Ammon's horn (tissue), 1 donor: ENCODE measurements around the gene RNLS.

Source experiments
- DNase-seq: peaks from one replicate; pipeline ENCODE4 v3.0.0-alpha.2; 2016; ENCODE audit warnings: low spot score

Gene RNLS

DNA sequence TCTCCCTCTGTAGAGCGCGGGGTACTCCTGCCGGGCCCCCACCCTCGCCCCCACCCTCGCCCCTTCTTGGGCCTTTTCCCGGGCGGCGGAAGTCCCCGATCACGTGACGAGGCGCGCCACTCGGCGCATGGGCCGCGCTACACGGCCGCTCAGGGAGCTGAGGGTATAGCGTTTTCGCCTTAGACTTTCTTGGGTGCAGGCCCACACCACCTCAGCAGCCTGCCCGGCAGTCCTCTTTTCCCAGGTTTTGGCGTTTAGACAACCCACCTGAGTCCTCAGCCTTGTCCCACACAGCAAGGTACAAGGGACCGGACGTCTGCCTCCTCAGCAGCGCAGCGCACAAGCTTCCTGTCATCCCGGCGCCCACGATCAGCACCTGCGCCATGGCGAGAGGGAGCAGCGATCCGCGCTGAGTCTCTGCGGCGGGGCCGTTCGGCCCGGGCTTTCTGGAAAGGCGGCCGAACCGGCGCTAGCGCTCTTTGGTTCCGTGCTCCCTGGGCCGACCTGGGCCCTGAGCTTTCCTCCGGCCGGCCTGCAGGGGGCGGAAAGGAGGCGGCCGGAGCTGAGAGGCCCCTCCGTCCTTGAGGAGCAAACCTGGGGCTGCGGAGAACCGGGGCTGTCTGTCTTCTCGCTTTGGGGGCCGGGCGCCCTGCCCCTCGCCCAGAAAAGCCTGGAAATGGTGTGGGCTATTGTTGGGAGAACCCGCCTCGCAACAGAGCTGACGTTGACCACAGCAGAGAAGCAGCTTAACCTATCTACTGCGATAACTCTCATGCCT lies at the start of gene RNLS:
Gene RNLS, minus strand, starts transcription at position 513 of the 778 bp plus-strand sequence.
- DNase-seq = peak; percentile 80

DNA sequence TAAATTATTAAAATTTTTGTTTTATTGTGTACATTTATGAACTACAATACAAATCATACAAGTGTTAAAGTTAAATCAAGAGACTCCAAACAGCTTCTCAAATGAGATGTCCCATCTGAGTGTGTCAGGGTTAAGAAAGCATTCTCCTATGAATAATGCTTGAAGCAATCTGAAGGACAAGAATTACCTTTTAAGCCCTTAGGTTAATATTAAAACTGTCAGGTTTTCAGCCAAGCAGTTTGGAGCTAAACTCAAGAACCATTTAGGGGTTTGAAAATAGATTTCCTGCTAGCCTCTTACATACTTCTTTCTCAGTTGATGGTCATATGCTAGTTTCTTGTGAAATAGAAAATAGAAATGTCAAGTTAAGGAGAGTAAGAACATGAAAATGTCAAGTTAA lies 41.7 kb upstream of the RNLS start:
- DNase-seq = no peak

DNA sequence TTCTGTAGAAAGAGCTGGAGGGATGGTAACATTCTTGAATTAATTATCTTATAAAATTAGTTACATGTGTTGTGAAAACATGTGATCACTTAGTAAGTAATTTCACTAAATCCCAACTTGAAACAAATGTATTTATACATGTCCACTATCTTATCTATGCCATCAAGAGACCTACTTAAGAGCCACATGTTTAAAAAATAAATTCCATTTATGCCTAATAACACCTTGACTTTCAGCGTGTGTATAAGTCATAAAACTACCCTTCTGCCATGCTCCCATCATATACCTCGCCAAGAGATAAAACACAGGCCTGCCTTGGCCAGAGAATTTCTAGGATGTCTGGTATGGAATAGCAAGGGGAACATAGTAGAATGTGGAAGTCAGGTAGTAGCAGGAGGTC lies 40.7 kb upstream of the RNLS start:
- DNase-seq = no peak

DNA sequence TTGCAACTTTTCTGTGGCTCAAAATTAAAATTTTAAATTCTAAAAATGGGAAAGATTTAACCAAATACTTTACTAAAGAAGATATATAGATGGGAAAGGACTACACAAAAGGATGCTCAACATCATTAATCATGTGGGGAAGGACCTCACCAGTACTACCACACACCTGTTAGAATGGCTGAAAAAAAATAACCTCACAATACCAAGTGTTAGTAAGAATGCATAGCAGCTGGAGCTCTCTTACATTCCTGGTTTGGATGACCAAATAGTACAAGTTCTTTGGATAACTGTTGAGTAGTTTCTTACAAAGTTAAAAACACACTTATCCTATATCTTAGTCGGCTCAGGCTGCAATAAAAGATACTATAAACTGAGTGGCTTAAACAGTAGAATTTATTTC lies 37.3 kb upstream of the RNLS start:
- DNase-seq = no peak

DNA sequence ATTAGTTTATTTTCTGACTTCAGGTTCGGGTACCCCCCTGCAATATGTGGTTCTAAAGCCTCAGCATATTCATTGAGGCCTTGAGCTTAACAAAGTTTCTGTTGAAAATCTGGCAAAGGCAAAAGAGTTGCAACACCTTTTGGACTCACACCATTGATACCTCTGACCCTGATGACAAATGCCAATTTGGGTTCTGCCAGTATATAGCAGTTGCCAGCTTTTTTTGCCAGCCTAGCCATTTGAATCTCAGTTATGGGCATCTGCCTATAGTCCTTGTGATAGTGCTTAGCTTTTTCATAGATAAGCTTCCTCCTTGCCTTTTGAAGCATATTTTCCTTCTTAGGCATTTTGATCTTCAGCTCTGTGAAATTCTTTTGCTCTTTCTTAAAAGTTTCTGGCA lies 35.4 kb upstream of the RNLS start:
- DNase-seq = no peak

DNA sequence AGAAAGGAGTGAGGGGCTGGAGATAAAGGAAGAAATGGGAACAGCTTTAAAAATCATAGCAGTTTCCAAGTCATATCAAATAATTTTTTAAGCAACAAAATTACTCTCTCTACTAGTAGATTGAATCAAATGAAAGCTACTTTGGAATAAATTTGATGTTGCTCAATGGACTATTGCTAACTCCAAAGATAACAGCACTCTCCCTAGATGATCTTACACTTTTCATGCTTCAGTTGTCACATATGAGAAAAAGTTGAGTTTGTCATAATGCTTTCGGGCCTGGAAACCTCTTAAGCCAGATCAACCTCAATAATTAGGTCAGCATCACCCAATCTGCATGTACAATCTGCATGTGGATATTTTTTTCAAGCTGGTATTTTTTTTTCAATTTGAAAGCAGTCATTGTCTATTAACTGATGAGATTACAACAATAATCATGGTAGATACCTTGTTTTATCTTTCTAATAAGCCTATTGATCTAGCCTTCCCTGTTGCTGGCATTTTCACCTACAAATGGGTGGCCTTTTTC lies 34.7 kb upstream of the RNLS start:
- no peak for DNase-seq

DNA sequence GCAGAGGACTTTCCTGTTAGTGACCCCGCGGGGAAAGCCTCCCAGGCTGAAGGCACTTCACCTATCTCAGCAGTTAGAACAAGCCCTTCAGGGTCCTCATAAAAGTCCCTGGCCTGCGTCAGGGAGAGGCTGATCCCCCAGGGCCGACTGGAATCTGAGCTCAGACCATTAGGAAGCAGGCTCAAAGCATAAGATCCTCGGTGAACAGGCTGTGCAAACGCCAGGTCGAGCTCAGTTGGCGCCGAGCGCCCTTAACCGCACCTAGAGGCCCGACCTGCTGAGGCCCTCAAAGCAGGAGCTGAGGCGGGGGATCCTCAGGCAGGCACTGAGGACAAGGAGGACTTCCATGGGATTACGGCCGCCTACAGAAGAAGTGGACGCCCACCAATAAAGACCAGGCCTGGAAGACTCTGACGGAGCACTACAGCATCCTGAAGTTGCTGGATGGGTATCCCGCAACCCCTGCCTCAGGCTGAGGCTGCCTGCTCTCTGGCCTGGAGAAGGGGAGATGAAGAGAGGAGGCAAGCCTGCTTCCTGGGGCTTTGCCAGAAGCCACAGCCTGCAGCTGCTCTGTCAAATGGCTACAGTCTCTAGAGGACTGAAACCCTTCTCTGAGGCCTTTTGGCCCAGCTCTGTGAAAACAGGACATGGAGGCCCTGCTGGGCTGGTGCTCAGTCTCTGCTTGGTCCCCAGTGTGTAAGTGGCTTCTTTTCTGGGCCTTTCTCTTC lies 33.3 kb upstream of the RNLS start:
- peak; percentile 7 for DNase-seq

DNA sequence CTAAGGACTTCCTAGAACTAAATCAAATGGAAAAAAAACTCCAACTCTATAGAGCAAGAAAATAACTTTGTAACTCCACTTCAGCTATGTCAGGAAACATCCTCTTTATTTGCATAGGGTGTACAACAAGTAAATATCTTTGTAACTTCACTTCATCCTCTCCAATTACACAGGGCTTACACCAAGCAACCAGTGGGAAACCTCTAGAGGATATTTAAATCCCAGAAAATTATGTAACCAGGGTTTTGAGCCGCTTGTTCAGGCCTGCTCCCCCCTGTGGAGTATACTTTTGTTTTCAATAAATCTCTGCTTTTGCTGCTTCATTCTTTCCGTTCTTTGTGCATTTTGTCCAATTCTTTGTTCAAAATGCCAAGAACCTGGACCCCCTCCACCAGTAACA lies 25.7 kb upstream of the RNLS start:
- DNase-seq = no peak

DNA sequence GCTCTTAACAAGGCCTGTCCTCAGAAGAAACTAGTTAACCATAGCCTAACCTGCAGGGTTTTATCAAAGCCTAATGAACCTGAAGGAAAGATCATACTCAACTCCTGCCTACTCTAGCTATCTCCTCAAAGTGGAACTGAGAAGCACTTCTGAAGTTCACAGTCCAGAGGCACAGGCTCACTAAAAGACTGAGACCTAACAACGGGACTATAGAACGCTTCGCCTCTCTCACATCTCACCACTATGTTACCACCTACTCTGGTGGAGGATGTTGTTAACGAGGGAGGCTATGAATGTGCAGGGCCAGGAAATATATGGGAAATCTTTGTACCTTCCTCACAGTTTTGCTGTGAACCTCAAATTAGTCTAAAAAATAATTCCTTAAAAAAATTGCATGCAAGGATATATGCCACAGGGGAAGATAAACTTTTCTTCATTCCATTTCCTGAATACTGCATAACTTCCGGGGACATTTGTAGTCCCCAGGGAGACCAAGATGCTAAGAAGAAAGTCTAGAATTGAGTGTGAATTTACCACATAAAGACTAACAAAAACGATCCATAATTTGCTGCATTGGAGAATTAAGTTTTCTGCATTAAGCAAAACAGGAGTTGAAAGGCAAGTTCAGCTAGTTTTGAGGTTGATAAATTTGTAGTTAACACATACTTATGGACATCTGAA lies 25.1 kb upstream of the RNLS start:
- DNase-seq = no peak

DNA sequence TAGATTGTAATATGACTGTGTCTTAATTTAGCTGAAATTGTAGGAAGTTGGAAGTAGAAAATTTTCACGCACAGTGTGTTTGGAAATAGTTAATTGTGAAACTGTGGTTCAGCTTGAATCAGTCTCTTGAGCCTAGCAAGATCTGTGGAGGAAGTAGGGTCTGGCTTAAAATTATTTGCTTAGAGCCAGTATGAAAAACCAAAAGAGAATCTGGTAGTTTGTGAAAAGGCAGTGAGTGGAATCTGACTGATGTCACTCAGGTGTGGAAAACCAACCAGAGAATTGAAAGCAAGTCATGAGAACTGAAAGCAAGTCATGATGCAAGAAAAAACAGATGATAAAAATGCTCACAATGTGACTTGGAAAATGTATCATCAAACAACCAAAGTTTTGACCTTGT lies 14.9 kb upstream of the RNLS start:
- no peak for DNase-seq

DNA sequence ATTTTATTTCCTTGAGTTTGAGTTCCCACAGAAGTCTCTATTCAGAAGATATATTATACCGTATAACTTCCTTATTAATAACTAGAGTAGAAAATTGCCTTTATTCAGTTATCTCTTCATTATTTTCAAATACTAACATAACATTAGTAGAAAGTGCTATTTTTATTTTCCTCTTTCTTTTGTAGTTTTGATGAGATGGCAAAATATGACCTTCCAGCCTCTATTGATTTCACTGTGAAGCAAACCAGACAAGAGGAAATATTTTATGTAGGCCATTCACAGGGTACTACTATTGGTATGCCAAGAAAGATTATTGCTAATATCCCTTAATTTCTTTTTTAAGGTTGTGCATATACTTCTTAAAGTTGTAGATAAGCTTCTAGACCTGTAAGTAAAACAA lies 11.4 kb upstream of the RNLS start:
- DNase-seq = no peak

DNA sequence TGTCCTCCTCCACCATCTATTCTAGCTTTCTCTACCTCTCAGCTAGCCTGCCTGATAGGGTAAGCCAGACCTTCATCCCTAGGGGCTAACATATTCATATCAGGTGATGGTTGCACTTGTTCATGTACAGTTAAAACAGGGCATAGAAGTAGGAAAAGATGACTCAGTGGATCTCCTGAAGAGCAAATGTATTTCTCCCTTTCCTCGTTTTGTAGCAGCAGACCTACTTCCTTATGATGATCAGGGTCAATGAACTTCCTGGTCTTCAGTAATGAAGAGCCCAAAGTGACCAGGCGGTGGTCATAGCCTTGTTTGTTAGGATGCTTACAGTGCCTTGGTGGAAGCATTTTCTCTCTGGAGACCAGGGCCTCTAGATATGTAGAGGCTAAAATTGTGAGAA lies 9.8 kb upstream of the RNLS start:
- DNase-seq = no peak

DNA sequence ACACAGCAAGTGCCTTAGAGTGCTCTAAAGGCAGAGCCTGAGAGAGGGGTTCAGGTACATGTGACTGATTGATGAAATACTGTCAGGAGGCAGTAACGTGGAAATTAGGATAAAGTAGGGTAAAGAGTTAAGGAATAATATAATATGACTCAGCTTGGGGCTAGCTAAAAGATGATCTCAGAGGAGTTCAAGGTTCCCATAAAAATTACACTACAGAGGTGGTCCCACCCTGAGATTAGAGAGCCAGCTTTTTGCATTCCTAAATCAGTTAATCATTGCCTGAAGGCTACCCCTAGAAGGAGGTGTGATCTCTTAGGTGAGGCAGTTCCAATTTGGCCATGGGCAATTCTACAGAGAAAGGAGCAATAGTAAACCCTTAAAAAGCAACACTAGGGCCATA lies 9.3 kb upstream of the RNLS start:
- no peak for DNase-seq

DNA sequence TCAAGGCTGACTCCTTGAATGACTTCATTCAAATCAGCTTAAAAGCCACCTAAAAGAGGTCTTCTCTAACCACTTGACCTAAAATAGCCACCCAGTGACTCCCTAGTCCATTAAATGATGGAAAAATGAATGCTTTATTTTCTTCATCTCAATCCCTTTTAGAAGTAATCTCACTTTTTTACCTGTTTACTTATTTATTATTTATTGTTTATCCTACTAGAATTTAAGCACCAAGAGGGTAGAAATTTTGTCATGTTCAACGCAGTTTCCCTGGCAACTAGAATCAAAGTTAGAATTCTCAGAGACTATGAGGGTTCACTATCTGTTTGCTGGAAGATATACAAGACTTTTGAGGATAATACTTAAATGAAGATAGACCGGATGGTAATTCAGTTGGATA lies 3.3 kb upstream of the RNLS start, which contains the start of gene LIPJ:
Gene LIPJ, plus strand, starts transcription at position 301 of the 400 bp plus-strand sequence. CDS start 3,926 bp downstream, outside the sequence.
- no peak for DNase-seq

DNA sequence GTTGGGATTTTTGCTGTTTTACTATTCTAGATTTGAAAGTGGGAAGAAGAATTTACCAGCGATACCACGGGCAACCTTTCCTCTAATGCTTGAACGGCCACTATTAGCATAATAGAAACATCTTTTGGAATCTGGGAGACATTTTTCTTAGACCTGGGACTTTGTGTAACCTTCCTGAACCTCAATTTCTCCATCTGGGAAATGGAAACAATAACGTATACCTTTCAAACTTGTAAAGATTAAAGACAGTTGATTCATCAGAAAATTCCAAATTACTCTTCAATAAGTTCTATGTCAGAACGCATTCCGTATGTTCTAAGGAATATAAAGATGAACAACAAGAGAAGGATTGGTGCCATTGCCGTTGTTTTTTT lies 453 bp upstream of the RNLS start:
- no peak for DNase-seq

DNA sequence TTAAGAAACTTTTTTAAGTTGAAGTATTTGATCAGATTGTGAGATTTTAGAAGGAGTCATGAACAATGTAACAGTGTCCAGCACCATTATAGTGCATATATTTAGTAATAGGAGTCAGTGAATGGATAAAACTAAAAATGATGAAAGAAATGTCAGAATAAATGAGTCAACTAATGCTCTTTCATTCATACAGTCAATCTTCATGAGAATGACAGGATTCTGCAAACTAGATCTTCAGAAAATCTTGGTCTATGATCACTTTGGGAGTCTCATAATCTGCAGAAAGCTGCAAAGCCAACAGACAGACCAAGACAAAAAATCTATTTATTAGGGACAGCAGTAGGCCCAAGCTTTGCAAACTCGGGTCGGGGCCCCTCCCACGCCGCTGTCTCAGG lies 710 bp downstream of the RNLS start:
- DNase-seq = no peak

DNA sequence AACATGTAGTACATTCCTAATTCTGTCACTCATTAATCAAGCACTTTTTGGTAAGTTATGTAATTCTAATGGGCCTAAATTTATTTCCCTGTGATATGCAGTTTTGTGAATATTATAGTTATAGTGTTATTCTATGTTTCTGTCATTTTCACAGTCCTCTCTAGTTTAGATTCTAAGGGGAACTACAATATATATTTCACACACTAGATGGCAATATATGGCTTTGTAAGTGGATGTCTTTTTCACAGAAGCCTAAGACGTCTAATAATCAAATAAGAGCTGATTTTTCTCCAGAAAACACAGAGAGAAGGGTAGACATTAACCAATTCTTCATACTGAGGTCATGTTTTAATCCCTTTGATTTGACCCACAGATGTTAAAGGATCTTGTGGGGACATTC lies 18.0 kb downstream of the RNLS start:
- DNase-seq = no peak

DNA sequence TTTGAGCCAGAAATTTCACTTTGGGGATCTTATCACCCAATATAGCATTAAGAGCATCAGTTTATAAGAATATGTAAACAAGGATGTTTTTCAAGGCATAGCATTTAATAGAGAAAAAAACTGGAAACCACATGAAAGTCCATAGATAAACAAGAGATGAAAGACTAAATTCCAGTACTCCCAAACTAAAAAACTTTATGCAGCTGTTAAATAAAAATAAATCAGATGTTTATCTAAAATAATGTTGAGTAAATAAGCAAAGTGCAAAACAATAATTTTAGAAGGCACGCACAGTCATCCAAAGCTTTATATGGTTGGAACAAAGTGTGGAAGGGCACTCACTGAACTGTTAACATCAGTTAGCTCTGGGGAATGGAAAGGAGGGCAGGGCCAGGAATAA lies 21.0 kb downstream of the RNLS start:
- no peak for DNase-seq

DNA sequence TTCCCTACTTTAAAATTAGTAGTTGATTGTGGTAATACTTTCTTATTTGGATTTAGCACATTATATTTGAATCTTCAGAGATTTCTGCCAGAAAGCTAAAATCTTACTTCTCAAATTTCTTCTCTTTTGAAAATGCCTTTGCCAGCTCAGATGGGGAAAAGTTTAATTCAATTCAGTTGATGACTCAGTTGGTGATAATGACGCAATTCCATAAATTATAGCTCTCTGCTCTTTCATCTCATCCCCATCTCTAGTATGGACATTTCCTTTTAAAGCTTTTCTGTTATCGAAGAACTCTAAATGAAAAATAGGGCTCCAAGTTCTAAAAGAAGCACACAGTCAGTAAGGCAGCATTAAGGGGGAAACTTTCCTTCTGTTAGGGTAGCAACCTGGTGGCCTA lies 25.5 kb downstream of the RNLS start:
- no peak for DNase-seq

DNA sequence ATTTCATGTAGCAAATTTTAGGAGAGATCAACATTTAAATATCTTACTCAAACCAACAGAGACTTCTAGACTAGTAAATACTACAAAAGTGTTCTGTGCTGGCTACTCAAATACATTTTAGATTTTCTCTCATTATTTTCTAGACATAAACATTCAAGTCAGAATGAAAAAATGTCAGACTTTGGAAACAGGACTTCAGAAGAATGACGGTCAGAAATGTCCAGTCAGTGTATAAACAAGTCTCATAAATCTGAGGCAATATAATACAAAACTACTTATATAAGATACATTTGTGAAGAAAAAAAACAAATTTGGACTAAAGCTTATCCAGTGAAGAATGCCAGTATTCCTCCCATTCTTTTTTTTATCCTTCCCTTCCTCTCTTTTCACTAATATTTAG lies 25.9 kb downstream of the RNLS start:
- no peak for DNase-seq

DNA sequence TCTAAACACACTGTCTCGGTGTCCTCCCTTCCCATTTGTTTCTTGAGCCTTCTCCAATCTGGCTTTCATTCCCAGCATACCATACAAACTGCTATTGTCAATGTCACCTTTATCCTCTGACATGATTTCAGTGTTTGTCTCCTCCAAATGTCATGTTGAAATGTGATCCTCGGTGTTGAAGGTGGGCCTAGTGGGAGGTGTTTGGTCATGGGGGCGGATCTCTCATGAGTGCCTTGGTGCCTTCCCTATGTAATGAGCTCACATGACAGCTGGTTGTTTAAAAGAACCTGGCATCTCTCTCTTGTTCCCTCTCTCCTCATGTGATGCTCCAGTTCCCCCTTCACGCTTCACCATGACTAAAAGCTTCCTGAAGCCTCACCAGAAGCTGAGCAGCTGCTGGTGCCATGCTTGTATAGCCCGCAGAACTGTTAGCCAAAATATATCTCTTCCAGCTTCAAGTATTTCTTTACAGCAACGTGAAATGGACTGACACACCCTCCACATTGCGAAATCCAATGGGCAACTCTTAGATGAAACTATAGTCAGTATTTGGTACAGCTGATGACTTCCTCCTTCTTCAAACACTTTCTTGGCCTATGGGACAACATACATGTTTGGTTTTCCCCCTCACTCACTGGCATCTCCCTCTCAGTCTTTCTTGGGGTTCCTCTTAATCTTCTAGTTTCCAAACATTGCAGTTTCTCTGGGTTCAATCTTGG lies 27.8 kb downstream of the RNLS start:
- DNase-seq = no peak

DNA sequence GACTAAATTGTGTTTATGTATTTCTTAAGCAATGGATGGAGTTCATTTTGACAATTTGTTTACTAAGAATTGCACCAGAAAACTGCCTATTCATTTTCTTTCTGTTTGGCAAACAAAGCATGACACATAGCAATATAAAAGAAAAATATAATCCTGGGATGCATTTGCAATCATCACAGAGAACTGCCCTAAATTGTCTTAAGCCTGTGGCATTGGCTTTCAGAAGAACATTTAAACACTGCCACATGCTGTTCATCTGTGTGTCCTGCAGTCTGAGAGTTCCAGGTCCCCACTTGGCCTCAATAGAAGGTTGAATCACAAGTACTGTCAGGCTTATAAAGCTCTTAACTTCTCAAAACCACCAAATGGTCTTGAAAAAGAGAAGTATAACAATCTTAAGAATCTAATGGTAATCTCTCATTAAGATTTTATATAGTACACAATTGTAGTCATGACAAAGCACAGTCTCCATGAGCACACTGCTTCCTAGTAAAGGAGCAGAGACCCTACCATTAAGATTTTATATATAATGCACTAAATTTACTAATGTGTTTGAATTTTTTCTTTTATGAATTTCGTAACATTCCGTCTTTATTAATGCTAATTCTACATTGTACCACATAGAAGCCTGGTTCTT lies 29.9 kb downstream of the RNLS start:
- DNase-seq = peak; percentile 81
